ENCODE results near the gene CHPF. TPM values are rescaled to one million over a fixed set of nuclear protein-coding genes. Genes with fewer than 3 reads are reported as not detected.

Gene CHPF
- total RNA-seq, 4 donors from 2014 or later: 36.0 to 66.0 (median 54.8) TPM

- WGBS, 2 donors (ENCODE audit: low coverage in 1 of 2): 16% methylated on average over 5 of the region's 54 CpGs; no CpG with 5 or more reads in 1 of the 2 donors
- H3K9me3 ChIP-seq: no peaks in the 10 kb centered on the region
- TF ChIP-seq EP300 (IDR thresholded peaks at IDR 0.05) (no peak), POLR2A (IDR thresholded peaks at IDR 0.05) (no peak), CTCF (IDR thresholded peaks at IDR 0.05) (no peak), POLR2AphosphoS5 (IDR thresholded peaks at IDR 0.05) (no peak)
- H3K27me3 ChIP-seq: peaks cover 8% of the 10 kb centered on the region
- peak; percentile 42 for ATAC-seq
- H3K4me1 ChIP-seq: peaks cover 0 to 28% (median 12%) of the 10 kb centered on the region in 3 donors
- H3K27ac ChIP-seq: peak overlapping the region in 3 of 4 donors; percentile 77 to 85 (median 82)
- peak overlapping the region; percentile 37 to 70 for H3K4me3 ChIP-seq
- H3K36me3 ChIP-seq: peaks cover 0 to 46% of the 10 kb centered on the region in 2 donors
Observed at GRCh38 chr2:219551441-219552381, 8.1 kb upstream of the CHPF start.

- TF ChIP-seq CTCF (IDR thresholded peaks at IDR 0.05) (no peak), EP300 (IDR thresholded peaks at IDR 0.05) (no peak), POLR2A (IDR thresholded peaks at IDR 0.05) (no peak), POLR2AphosphoS5 (IDR thresholded peaks at IDR 0.05) (no peak)
- no peak overlapping the region for H3K27ac ChIP-seq
- peaks cover 8% of the 10 kb centered on the region for H3K27me3 ChIP-seq
- WGBS, 2 donors (ENCODE audit: low coverage in 1 of 2): 90% methylated on average over 5 of the region's 9 CpGs; no CpG with 5 or more reads in 1 of the 2 donors
- H3K36me3 ChIP-seq: peaks cover 0 to 27% of the 10 kb centered on the region in 2 donors
- H3K4me1 ChIP-seq: peaks cover 0 to 37% (median 13%) of the 10 kb centered on the region in 3 donors
- no peak for ATAC-seq
- H3K4me3 ChIP-seq: no peak overlapping the region
- H3K9me3 ChIP-seq: no peaks in the 10 kb centered on the region
Observed at GRCh38 chr2:219549619-219550018, 6.0 kb upstream of the CHPF start.

GRCh38 chr2:219548990-219549389 is 5.4 kb upstream of the CHPF start:
- Histone ChIP-seq H3K27me3 (peaks cover 5% of the 10 kb centered on the region), H3K4me3 (no peak overlapping the region), H3K36me3 (peaks cover 0 to 27% of the 10 kb centered on the region in 2 donors), H3K4me1 (peaks cover 0 to 43% (median 20%) of the 10 kb centered on the region in 3 donors), H3K9me3 (no peaks in the 10 kb centered on the region), H3K27ac (no peak overlapping the region)
- TF ChIP-seq POLR2AphosphoS5 (IDR thresholded peaks at IDR 0.05): no peak
- no peak for TF ChIP-seq CTCF (IDR thresholded peaks at IDR 0.05)
- TF ChIP-seq EP300 (IDR thresholded peaks at IDR 0.05): no peak
- TF ChIP-seq POLR2A (IDR thresholded peaks at IDR 0.05): no peak
- no peak for ATAC-seq
- 92% methylated on average over 13 of the region's 18 CpGs; no CpG with 5 or more reads in 1 of the 2 donors for WGBS, 2 donors (ENCODE audit: low coverage in 1 of 2)

- no CpG with 5 or more reads among the region's 26 CpGs for WGBS, 2 donors (ENCODE audit: low coverage in 1 of 2)
- H3K4me1 ChIP-seq: peaks cover 0 to 43% (median 12%) of the 10 kb centered on the region in 3 donors
Observed at GRCh38 chr2:219547621-219548020, 4.0 kb upstream of the CHPF start.

More at GRCh38 chr2:219547621-219548020, 4.0 kb upstream of the CHPF start:
- Histone ChIP-seq H3K27ac (no peak overlapping the region), H3K36me3 (peaks cover 0 to 27% of the 10 kb centered on the region in 2 donors), H3K4me3 (no peak overlapping the region), H3K27me3 (no peaks in the 10 kb centered on the region), H3K9me3 (no peaks in the 10 kb centered on the region)
- ATAC-seq: no peak
- TF ChIP-seq EP300 (IDR thresholded peaks at IDR 0.05): no peak
- TF ChIP-seq CTCF (IDR thresholded peaks at IDR 0.05): no peak
- TF ChIP-seq POLR2A (IDR thresholded peaks at IDR 0.05): no peak
- no peak for TF ChIP-seq POLR2AphosphoS5 (IDR thresholded peaks at IDR 0.05)

Measured in gastroesophageal sphincter (tissue), 4 donors.